HL-60 (cell line): ENCODE data around the gene CDH23.

Experiments
- DNase-seq, 2 experiments: peaks; one replicate each; pipeline ENCODE4 v3.0.0-alpha.2; 2010 to 2020; ENCODE audit warnings: low read depth in 1 of 2, low spot score in 1 of 2
- H3K27ac ChIP-seq: fragments of 250-450 bp; sonication (Bioruptor Pico); replicated peaks from 2 replicates; pipeline ENCODE4 v1.5.1; 2020; ENCODE audit warnings: mild to moderate bottlenecking, moderate library complexity
- H3K27me3 ChIP-seq: fragments of 250-450 bp; sonication (Bioruptor Pico); 2 replicates; pipeline ENCODE4 v1.5.1; 2021; ENCODE audit warnings: mild to moderate bottlenecking, moderate library complexity; ENCODE audit not compliant: insufficient read depth, poor library complexity, severe bottlenecking
- H3K4me3 ChIP-seq: replicated peaks from 2 replicates; pipeline ENCODE4 v1.5.1; 2011; ENCODE audit warnings: mild to moderate bottlenecking, control low read depth, low read length; ENCODE audit not compliant: insufficient read depth
- GABPA ChIP-seq: IDR thresholded peaks from 2 replicates; pipeline ENCODE4 v1.6.1; 2012; ENCODE audit warnings: low read depth
- POLR2AphosphoS5 ChIP-seq: IDR thresholded peaks from 2 replicates; pipeline ENCODE4 v1.6.1; 2012; ENCODE audit warnings: low read depth
- SPI1 ChIP-seq: IDR thresholded peaks from 2 replicates; pipeline ENCODE4 v1.6.1; 2012; ENCODE audit warnings: low read depth, mild to moderate bottlenecking, borderline replicate concordance
- TF ChIP-seq, protein P1 (sequence below): IDR thresholded peaks from one replicate; pipeline ENCODE4 v1.5.1; 2011; ENCODE audit warnings: low read length, control low read depth, inconsistent platforms; ENCODE audit not compliant: insufficient read depth
- TF ChIP-seq, protein P2 (sequence below): IDR thresholded peaks from 2 replicates; pipeline ENCODE4 v1.6.1; 2012; ENCODE audit warnings: low read depth; ENCODE audit not compliant: insufficient replicate concordance

Gene CDH23

DNA sequence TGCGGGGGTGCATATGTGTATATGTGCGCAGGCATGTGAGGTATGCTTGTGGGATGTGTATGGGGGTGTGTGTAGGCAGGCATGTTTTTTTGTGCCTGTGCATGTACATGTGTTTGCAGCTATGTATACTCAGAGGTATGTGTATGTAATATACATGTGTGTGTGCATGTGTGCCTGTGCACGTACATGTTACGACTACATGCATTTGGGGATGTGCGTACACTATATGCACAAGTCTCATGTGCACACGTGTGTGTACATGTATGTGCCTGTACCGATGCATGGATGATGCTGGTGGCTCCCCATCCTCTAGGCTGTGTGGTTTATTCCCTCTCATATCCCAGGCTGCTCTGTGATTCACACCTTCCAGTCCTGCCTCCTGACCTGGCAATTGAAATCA, 253.7 kb downstream of the CDH23 start:
- no peak for DNase-seq
- no peak overlapping the region for H3K27ac ChIP-seq
- no peak overlapping the region for H3K4me3 ChIP-seq
- TF ChIP-seq SPI1 (no peak), GABPA (no peak), POLR2AphosphoS5 (no peak)
- TF ChIP-seq, protein P1, sequence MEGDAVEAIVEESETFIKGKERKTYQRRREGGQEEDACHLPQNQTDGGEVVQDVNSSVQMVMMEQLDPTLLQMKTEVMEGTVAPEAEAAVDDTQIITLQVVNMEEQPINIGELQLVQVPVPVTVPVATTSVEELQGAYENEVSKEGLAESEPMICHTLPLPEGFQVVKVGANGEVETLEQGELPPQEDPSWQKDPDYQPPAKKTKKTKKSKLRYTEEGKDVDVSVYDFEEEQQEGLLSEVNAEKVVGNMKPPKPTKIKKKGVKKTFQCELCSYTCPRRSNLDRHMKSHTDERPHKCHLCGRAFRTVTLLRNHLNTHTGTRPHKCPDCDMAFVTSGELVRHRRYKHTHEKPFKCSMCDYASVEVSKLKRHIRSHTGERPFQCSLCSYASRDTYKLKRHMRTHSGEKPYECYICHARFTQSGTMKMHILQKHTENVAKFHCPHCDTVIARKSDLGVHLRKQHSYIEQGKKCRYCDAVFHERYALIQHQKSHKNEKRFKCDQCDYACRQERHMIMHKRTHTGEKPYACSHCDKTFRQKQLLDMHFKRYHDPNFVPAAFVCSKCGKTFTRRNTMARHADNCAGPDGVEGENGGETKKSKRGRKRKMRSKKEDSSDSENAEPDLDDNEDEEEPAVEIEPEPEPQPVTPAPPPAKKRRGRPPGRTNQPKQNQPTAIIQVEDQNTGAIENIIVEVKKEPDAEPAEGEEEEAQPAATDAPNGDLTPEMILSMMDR: no peak
- TF ChIP-seq, protein P2, sequence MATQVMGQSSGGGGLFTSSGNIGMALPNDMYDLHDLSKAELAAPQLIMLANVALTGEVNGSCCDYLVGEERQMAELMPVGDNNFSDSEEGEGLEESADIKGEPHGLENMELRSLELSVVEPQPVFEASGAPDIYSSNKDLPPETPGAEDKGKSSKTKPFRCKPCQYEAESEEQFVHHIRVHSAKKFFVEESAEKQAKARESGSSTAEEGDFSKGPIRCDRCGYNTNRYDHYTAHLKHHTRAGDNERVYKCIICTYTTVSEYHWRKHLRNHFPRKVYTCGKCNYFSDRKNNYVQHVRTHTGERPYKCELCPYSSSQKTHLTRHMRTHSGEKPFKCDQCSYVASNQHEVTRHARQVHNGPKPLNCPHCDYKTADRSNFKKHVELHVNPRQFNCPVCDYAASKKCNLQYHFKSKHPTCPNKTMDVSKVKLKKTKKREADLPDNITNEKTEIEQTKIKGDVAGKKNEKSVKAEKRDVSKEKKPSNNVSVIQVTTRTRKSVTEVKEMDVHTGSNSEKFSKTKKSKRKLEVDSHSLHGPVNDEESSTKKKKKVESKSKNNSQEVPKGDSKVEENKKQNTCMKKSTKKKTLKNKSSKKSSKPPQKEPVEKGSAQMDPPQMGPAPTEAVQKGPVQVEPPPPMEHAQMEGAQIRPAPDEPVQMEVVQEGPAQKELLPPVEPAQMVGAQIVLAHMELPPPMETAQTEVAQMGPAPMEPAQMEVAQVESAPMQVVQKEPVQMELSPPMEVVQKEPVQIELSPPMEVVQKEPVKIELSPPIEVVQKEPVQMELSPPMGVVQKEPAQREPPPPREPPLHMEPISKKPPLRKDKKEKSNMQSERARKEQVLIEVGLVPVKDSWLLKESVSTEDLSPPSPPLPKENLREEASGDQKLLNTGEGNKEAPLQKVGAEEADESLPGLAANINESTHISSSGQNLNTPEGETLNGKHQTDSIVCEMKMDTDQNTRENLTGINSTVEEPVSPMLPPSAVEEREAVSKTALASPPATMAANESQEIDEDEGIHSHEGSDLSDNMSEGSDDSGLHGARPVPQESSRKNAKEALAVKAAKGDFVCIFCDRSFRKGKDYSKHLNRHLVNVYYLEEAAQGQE: no peak
- H3K27me3 ChIP-seq: no peaks in the 10 kb centered on the region

DNA sequence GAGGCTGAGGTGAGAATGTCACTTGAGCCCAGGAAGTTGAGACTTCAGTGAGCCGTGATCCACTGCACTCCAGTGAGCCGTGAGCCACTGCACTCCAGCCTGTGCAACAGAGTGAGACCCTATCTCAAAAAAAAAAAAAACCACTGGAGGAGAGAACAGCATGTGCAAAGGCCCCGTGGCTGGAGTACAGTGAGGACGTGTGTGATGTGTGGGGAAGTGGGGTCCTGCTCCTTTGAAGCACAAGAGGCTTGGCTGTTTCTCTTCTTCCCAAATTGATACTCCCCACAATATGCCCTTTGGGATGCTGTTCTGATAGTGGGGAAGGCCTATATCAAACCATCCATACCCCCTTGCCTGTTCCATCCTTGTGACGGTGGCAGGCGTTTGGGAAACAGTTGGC, 254.7 kb downstream of the CDH23 start:
- H3K27ac ChIP-seq: no peak overlapping the region
- TF ChIP-seq, protein P1: no peak
- TF ChIP-seq POLR2AphosphoS5 (no peak), GABPA (no peak)
- TF ChIP-seq, protein P2: no peak
- DNase-seq: no peak
- H3K4me3 ChIP-seq: no peak overlapping the region
- H3K27me3 ChIP-seq: no peaks in the 10 kb centered on the region

DNA sequence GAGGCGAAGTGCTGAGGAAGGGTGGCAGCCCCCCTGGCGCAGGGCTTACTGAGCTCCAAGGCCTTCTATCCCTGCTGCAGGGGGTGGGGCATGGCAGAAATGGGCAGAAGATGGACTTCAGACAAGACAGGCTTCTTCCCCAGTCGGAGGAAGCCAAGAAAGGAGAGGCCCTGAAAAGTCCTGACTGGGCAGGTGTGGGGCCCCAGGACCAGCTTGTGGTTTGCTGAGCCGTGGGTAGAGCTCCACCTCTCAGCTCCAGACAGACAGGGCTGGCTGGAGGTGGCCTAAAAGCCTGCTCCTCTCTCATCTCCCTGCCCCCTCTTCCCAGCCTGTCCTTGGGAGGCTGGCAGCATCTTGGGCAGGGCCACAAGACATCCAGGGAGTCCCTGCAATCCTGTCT, 255.2 kb downstream of the CDH23 start:
- no peak for TF ChIP-seq GABPA
- no peak for TF ChIP-seq POLR2AphosphoS5
- TF ChIP-seq, protein P1: no peak
- TF ChIP-seq SPI1: no peak
- TF ChIP-seq, protein P2: no peak
- no peak overlapping the region for H3K27ac ChIP-seq

More for the DNA sequence above, 255.2 kb downstream of the CDH23 start:
- no peak overlapping the region for H3K4me3 ChIP-seq
- DNase-seq: no peak
- H3K27me3 ChIP-seq: no peaks in the 10 kb centered on the region
